Vagina (tissue), 2 donors: ENCODE results near the gene NAP1L4. TPM values are rescaled to one million over a fixed set of nuclear protein-coding genes. Genes with fewer than 3 reads are reported as not detected.
A peak's percentile ranks its signal among the peaks of the same experiment; 100 is the strongest.

ENCODE experiments used
- DNase-seq, 2 donors: peaks; one replicate each; pipeline ENCODE4 v3.0.0-alpha.2; 2017; ENCODE audit errors: extremely low spot score in 2 of 2
- H3K27ac ChIP-seq: fragments of 200-600 bp; sonication (generic); one replicate; pipeline ENCODE4 v1.5.1; 2019
- H3K27me3 ChIP-seq: fragments of 200-600 bp; sonication (generic); one replicate; pipeline ENCODE4 v1.5.1; 2019
- H3K36me3 ChIP-seq, 2 donors: fragments of 200-600 bp; sonication (generic); one replicate each; pipeline ENCODE4 v1.5.1; 2017 to 2019
- H3K4me1 ChIP-seq: fragments of 200-600 bp; sonication (generic); one replicate; pipeline ENCODE4 v1.5.1; 2019
- H3K4me3 ChIP-seq, 2 donors: fragments of 200-600 bp; sonication (generic); 1 replicate in 1 of 2; 2 replicates in 1 of 2; pipeline ENCODE4 v1.5.1; 2016 to 2019
- H3K9me3 ChIP-seq: fragments of 200-600 bp; sonication (generic); one replicate; pipeline ENCODE4 v1.5.1; 2019
- POLR2A ChIP-seq, 2 donors: fragments of 450-650 bp; IDR thresholded peaks; one replicate each; pipeline ENCODE4 v1.6.1; 2017; ENCODE audit warnings: antibody characterized with exemption in 2 of 2, mild to moderate bottlenecking in 2 of 2, moderate library complexity in 2 of 2
- POLR2AphosphoS5 ChIP-seq, 2 donors: sonication (generic); formaldehyde crosslinking; IDR thresholded peaks; one replicate each; pipeline ENCODE4 v1.9.0; 2017; ENCODE audit warnings: antibody characterized with exemption in 2 of 2, mild to moderate bottlenecking in 2 of 2, low read depth in 1 of 2; ENCODE audit not compliant: insufficient read depth in 1 of 2
- intact Hi-C: fragments of 100-400 bp; cut with DNase I; formaldehyde crosslinking; loops from one replicate; pipeline ENCODE4 v1.15.1; 2023
- total RNA-seq: library from RNA; depleted of rRNA; stranded (reverse); fragments of >200 nt; gene quantifications from one replicate; pipeline ENCODE4 v1.2.3, GENCODE V29; 2016
- TF ChIP-seq, protein P1 (sequence below), 3 experiments: fragments of 450-650 bp in 2 of 3; fragments of 200-600 bp in 1 of 3; sonication (generic) in 1 of 3; IDR thresholded peaks; one replicate each; pipeline ENCODE4 v1.5.1; 2017 to 2019; ENCODE audit warnings: antibody characterized with exemption in 3 of 3, mild to moderate bottlenecking in 2 of 3, moderate library complexity in 2 of 3

Gene NAP1L4
- total RNA-seq, 1 donor from 2014 or later: 108 TPM

- intact Hi-C loops: no loop called here
- no peaks in the 10 kb centered on the region for H3K27me3 ChIP-seq
- TF ChIP-seq POLR2A (IDR thresholded peaks at IDR 0.05) (no peak), POLR2AphosphoS5 (IDR thresholded peaks at IDR 0.05; ENCODE audit: insufficient read depth in 1 of 2, low read depth in 1 of 2) (no peak)
- TF ChIP-seq, protein P1, sequence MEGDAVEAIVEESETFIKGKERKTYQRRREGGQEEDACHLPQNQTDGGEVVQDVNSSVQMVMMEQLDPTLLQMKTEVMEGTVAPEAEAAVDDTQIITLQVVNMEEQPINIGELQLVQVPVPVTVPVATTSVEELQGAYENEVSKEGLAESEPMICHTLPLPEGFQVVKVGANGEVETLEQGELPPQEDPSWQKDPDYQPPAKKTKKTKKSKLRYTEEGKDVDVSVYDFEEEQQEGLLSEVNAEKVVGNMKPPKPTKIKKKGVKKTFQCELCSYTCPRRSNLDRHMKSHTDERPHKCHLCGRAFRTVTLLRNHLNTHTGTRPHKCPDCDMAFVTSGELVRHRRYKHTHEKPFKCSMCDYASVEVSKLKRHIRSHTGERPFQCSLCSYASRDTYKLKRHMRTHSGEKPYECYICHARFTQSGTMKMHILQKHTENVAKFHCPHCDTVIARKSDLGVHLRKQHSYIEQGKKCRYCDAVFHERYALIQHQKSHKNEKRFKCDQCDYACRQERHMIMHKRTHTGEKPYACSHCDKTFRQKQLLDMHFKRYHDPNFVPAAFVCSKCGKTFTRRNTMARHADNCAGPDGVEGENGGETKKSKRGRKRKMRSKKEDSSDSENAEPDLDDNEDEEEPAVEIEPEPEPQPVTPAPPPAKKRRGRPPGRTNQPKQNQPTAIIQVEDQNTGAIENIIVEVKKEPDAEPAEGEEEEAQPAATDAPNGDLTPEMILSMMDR (IDR thresholded peaks at IDR 0.05): no peak
- no peak for DNase-seq
- peaks cover 0 to 60% of the 10 kb centered on the region in 2 donors for H3K36me3 ChIP-seq
- no peak overlapping the region for H3K27ac ChIP-seq
- H3K4me1 ChIP-seq: peaks cover 15% of the 10 kb centered on the region
- H3K9me3 ChIP-seq: no peaks in the 10 kb centered on the region
- no peak overlapping the region for H3K4me3 ChIP-seq
These were observed 15.4 kb upstream of the NAP1L4 start for GRCh38 chr11:3007404-3008010.

DNA sequence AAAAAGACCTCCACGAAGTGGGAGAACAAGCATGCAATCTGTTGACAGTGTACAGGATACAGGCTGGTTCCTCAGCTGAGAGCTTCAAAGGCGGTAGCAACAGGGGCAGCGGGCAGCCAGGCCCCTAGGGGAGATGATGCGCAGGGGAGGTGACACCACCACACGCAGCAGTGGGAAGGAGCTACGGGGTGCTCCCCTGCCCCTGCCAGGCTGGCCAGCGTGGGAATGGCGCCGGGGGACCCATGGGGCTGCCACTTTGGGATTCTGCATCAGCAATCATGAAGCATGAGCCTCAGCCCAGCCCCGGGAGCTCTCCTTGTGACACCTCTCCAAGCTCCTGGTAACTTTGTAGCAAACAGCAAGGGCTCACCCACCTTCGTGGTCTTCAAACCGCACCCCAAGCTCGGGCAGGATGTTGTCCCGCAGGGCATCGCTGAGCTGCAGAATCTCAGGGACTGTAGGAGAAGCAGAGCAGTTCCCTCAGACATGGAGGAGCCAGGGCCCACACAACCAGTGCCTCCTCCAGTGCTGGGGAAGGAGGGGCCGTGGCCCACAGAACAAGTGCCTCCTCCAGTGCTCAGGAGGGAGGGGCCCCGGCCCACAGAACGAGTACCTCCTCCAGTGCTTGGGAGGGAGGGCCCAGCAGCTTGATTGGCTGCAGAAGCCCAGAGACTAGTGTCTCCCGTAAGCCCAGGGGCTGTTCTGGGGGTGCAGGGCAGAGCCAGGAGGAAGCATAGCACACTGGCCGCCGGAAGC is 14.6 kb upstream of the NAP1L4 start:
- Histone ChIP-seq H3K4me3 (no peak overlapping the region), H3K27ac (no peak overlapping the region), H3K36me3 (peaks cover 0 to 59% of the 10 kb centered on the region in 2 donors), H3K9me3 (no peaks in the 10 kb centered on the region), H3K4me1 (peaks cover 16% of the 10 kb centered on the region), H3K27me3 (no peaks in the 10 kb centered on the region)
- TF ChIP-seq POLR2AphosphoS5 (IDR thresholded peaks at IDR 0.05; ENCODE audit: insufficient read depth in 1 of 2, low read depth in 1 of 2) (no peak), POLR2A (IDR thresholded peaks at IDR 0.05) (no peak)
- DNase-seq: no peak
- intact Hi-C loops: no loop called here

- DNase-seq: no peak
- H3K4me1 ChIP-seq: peaks cover 28% of the 10 kb centered on the region
- H3K4me3 ChIP-seq: no peak overlapping the region
- peaks cover 0 to 55% of the 10 kb centered on the region in 2 donors for H3K36me3 ChIP-seq
- no peaks in the 10 kb centered on the region for H3K27me3 ChIP-seq
- no peaks in the 10 kb centered on the region for H3K9me3 ChIP-seq
- TF ChIP-seq POLR2AphosphoS5 (IDR thresholded peaks at IDR 0.05; ENCODE audit: insufficient read depth in 1 of 2, low read depth in 1 of 2): no peak
- no peak for TF ChIP-seq POLR2A (IDR thresholded peaks at IDR 0.05)
- TF ChIP-seq, protein P1 (IDR thresholded peaks at IDR 0.05): no peak
- no peak overlapping the region for H3K27ac ChIP-seq
- intact Hi-C loops: no loop called here
These were observed 12.4 kb upstream of the NAP1L4 start for GRCh38 chr11:3004481-3004880.

- H3K4me1 ChIP-seq: peaks cover 28% of the 10 kb centered on the region
These were observed 11.5 kb upstream of the NAP1L4 start for GRCh38 chr11:3003396-3004231.

DNA sequence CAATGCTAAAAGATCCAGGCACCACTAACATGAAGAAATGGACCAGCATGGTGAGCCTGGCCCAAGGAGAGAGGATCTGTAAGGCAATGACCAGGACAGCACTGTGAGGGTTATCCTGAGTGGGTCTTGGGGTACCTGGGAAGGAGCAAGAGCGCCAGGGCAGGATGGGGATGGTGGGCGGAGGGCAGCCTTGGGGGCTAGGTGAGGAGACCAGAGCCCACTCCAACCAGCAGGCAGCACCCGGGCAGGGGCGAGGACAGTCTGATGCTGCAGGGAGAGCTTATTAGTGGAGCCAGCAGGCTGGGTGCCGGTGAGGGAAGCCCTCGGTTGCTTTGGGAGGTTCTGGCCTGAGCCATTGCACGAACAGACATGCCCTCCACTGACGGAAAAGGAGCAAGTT is 10.7 kb upstream of the NAP1L4 start:
- H3K4me1 ChIP-seq: peaks cover 28% of the 10 kb centered on the region
- H3K27ac ChIP-seq: no peak overlapping the region
- H3K4me3 ChIP-seq: no peak overlapping the region
- no peaks in the 10 kb centered on the region for H3K27me3 ChIP-seq
- intact Hi-C loops: no loop called here
- peaks cover 0 to 49% of the 10 kb centered on the region in 2 donors for H3K36me3 ChIP-seq
- H3K9me3 ChIP-seq: no peaks in the 10 kb centered on the region
- TF ChIP-seq POLR2A (IDR thresholded peaks at IDR 0.05): no peak
- TF ChIP-seq, protein P1 (IDR thresholded peaks at IDR 0.05): no peak
- no peak for TF ChIP-seq POLR2AphosphoS5 (IDR thresholded peaks at IDR 0.05; ENCODE audit: insufficient read depth in 1 of 2, low read depth in 1 of 2)
- no peak for DNase-seq

More at GRCh38 chr11:3003396-3004231, 11.5 kb upstream of the NAP1L4 start:
- H3K27ac ChIP-seq: no peak overlapping the region
- no peak for DNase-seq
- peak in 1 of 2 donors; percentile 31 for TF ChIP-seq POLR2AphosphoS5 (IDR thresholded peaks at IDR 0.05; ENCODE audit: insufficient read depth in 1 of 2, low read depth in 1 of 2)
- TF ChIP-seq, protein P1 (IDR thresholded peaks at IDR 0.05): no peak
- H3K4me3 ChIP-seq: no peak overlapping the region
- intact Hi-C loops: no loop called here
- H3K9me3 ChIP-seq: no peaks in the 10 kb centered on the region
- peaks cover 0 to 52% of the 10 kb centered on the region in 2 donors for H3K36me3 ChIP-seq
- no peaks in the 10 kb centered on the region for H3K27me3 ChIP-seq
